LHCN-M2 (cell line): ENCODE data around the gene GDF15. TPM values are rescaled to one million over a fixed set of nuclear protein-coding genes. Genes with fewer than 3 reads are reported as not detected.
"Not testable (repeated sequence)": the region's sequence is repeated elsewhere in the genome, so short reads cannot be mapped to it uniquely, and the experiment has no call there.

Source experiments
- DNase-seq: peaks from one replicate; pipeline ENCODE4 v3.0.0-alpha.2; 2012; ENCODE audit warnings: low read depth
- total RNA-seq: library from RNA; depleted of rRNA; stranded (reverse); fragments of >200 nt; gene quantifications from 2 replicates; pipeline ENCODE4 v1.2.3, GENCODE V29; 2014

GDF15 gene
- total RNA-seq, 1 experiment from 2014 or later: 147 TPM

GRCh38 chr19:18363787-18364186 is 22.2 kb upstream of the GDF15 start:
- DNase-seq: no peak

- DNase-seq: not testable (repeated sequence)
These were observed 21.6 kb upstream of the GDF15 start for GRCh38 chr19:18364277-18364825.

- peak; percentile 89 for DNase-seq
These were observed 21.0 kb upstream of the GDF15 start for GRCh38 chr19:18364826-18365528.

GRCh38 chr19:18366021-18366435 is 19.9 kb upstream of the GDF15 start:
- peak; percentile 61 for DNase-seq

- DNase-seq: no peak
These were observed 17.3 kb upstream of the GDF15 start for GRCh38 chr19:18368504-18369222.

GRCh38 chr19:18373407-18373891 is 12.5 kb upstream of the GDF15 start:
- no peak for DNase-seq

- DNase-seq: peak; percentile 99
These were observed 11.9 kb upstream of the GDF15 start for GRCh38 chr19:18373892-18374629.

- no peak for DNase-seq
These were observed 8.9 kb upstream of the GDF15 start for GRCh38 chr19:18377026-18377425.

GRCh38 chr19:18379803-18380747 is 5.9 kb upstream of the GDF15 start:
- no peak for DNase-seq

GRCh38 chr19:18380843-18381242 is 5.1 kb upstream of the GDF15 start:
- DNase-seq: no peak

GRCh38 chr19:18383622-18384021 is 2.3 kb upstream of the GDF15 start:
- DNase-seq: not testable (repeated sequence)

- DNase-seq: no peak
These were observed 1.2 kb upstream of the GDF15 start for GRCh38 chr19:18384775-18385174.

GRCh38 chr19:18385359-18385674 is 641 bp upstream of the GDF15 start:
- no peak for DNase-seq

GRCh38 chr19:18386543-18387271 is 749 bp downstream of the GDF15 start:
- peak; percentile 85 for DNase-seq

GRCh38 chr19:18388100-18388959 is 2.4 kb downstream of the GDF15 start:
- no peak for DNase-seq

- no peak for DNase-seq
These were observed 3.2 kb downstream of the GDF15 start for GRCh38 chr19:18388960-18389725.

- DNase-seq: no peak
These were observed 3.7 kb downstream of the GDF15 start for GRCh38 chr19:18389726-18390064.

GRCh38 chr19:18390065-18390907 is 4.3 kb downstream of the GDF15 start:
- peak; percentile 64 for DNase-seq
